SK-N-SH treated with all-trans-retinoic acid at 6 μM for 48 hours (cell line): ENCODE results near the gene SPECC1L.

ENCODE experiments used
- ATAC-seq: fragments of 200-7000 bp; cut with Tn5 transposase; 3 replicates; pipeline ENCODE4 v1.9.1; 2020; ENCODE audit warnings: mild to moderate bottlenecking, moderate library complexity
- ARNTL ChIP-seq: fragments of 450-650 bp; formaldehyde crosslinking; IDR thresholded peaks from 2 replicates; pipeline ENCODE4 v1.5.0; 2020; ENCODE audit warnings: low read depth, mild to moderate bottlenecking, moderate library complexity, borderline replicate concordance
- BACH2 ChIP-seq: fragments of 250-450 bp; sonication (Bioruptor Pico); IDR thresholded peaks from 2 replicates; pipeline ENCODE4 v1.9.0; 2021; ENCODE audit warnings: mild to moderate bottlenecking, borderline replicate concordance
- CSDC2 ChIP-seq: fragments of 250-450 bp; sonication (Bioruptor Pico); IDR thresholded peaks from 2 replicates; pipeline ENCODE4 v1.5.0; 2020; ENCODE audit warnings: mild to moderate bottlenecking, moderate library complexity
- ESRRG ChIP-seq: fragments of 250-450 bp; sonication (Bioruptor Pico); IDR thresholded peaks from 2 replicates; pipeline ENCODE4 v1.6.1; 2021; ENCODE audit warnings: mild to moderate bottlenecking
- ISL1 ChIP-seq: fragments of 250-450 bp; sonication (Bioruptor Pico); IDR thresholded peaks from 2 replicates; pipeline ENCODE4 v2.1.2; 2022; ENCODE audit warnings: mild to moderate bottlenecking, moderate library complexity
- OSR1 ChIP-seq: fragments of 250-450 bp; sonication (Bioruptor Pico); IDR thresholded peaks from 2 replicates; pipeline ENCODE4 v1.8.0; 2022; ENCODE audit warnings: moderate library complexity, mild to moderate bottlenecking, inconsistent platforms
- PPARA ChIP-seq: fragments of 250-450 bp; sonication (Bioruptor Pico); IDR thresholded peaks from 2 replicates; pipeline ENCODE4 v1.5.0; 2020; ENCODE audit warnings: mild to moderate bottlenecking, borderline replicate concordance
- RARB ChIP-seq: fragments of 250-450 bp; sonication (Bioruptor Pico); IDR thresholded peaks from 2 replicates; pipeline ENCODE4 v1.8.0; 2021; ENCODE audit warnings: mild to moderate bottlenecking, moderate library complexity
- SNAI2 ChIP-seq: fragments of 250-450 bp; sonication (Bioruptor Pico); IDR thresholded peaks from 2 replicates; pipeline ENCODE4 v1.5.0; 2020; ENCODE audit warnings: mild to moderate bottlenecking, moderate library complexity
- TCF4 ChIP-seq: fragments of 250-450 bp; sonication (Bioruptor Pico); IDR thresholded peaks from 2 replicates; pipeline ENCODE4 v1.8.0; 2021; ENCODE audit warnings: mild to moderate bottlenecking, moderate library complexity, borderline replicate concordance
- TOX ChIP-seq: fragments of 250-450 bp; sonication (Bioruptor Pico); IDR thresholded peaks from 2 replicates; pipeline ENCODE4 v1.8.0; 2021; ENCODE audit warnings: mild to moderate bottlenecking, moderate library complexity, borderline replicate concordance
- ZC3H10 ChIP-seq: fragments of 250-450 bp; sonication (Bioruptor Pico); IDR thresholded peaks from 2 replicates; pipeline ENCODE4 v1.5.1; 2021; ENCODE audit warnings: mild to moderate bottlenecking, moderate library complexity
- ZFP3 ChIP-seq: fragments of 250-450 bp; sonication (Bioruptor Pico); IDR thresholded peaks from 2 replicates; pipeline ENCODE4 v1.5.0; 2020; ENCODE audit warnings: mild to moderate bottlenecking, moderate library complexity
- ZFP30 ChIP-seq: fragments of 450-650 bp; formaldehyde crosslinking; IDR thresholded peaks from 2 replicates; pipeline ENCODE4 v1.5.0; 2022; ENCODE audit warnings: mild to moderate bottlenecking, moderate library complexity
- ZNF565 ChIP-seq: fragments of 450-650 bp; formaldehyde crosslinking; conservative IDR thresholded peaks from 2 replicates; pipeline ENCODE4 v1.5.0; 2020; ENCODE audit warnings: low read depth, mild to moderate bottlenecking, moderate library complexity
- ZNF8 ChIP-seq: fragments of 450-650 bp; formaldehyde crosslinking; IDR thresholded peaks from 2 replicates; pipeline ENCODE4 v1.5.0; 2020; ENCODE audit warnings: mild to moderate bottlenecking, moderate library complexity
- TF ChIP-seq, protein P1 (sequence below): fragments of 250-450 bp; sonication (Bioruptor Pico); IDR thresholded peaks from 2 replicates; pipeline ENCODE4 v1.5.1; 2021; ENCODE audit warnings: mild to moderate bottlenecking, moderate library complexity
- TF ChIP-seq, protein P2 (sequence below): fragments of 250-450 bp; sonication (Bioruptor Pico); IDR thresholded peaks from 2 replicates; pipeline ENCODE4 v1.5.0; 2020; ENCODE audit warnings: mild to moderate bottlenecking, moderate library complexity
- TF ChIP-seq, protein P3 (sequence below): fragments of 250-450 bp; sonication (Bioruptor Pico); IDR thresholded peaks from 2 replicates; pipeline ENCODE4 v1.8.0; 2020; ENCODE audit warnings: mild to moderate bottlenecking, moderate library complexity, borderline replicate concordance
- TF ChIP-seq, protein P4 (sequence below): fragments of 250-450 bp; sonication (Bioruptor Pico); IDR thresholded peaks from 2 replicates; pipeline ENCODE4 v1.5.1; 2020; ENCODE audit warnings: low read depth, mild to moderate bottlenecking, moderate library complexity

Gene SPECC1L

DNA sequence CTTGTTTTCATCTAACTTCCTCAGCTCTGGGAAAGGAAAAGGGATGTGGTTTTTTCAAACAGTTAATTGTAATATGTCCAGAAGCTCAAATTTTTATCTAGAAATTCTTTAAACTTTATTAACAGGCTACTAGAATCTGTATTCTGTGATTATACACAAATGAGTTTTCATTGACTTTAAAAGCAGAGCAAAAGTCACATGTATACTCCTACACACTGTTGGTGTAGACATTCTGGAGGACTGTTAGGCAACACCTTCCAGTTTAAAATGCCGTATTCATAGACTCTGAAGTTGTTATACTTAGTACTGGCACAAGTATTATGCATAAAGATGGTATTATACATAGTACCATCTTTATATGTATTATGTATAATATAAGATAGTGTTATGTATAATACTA, 64.9 kb downstream of the SPECC1L start:
- no peak for ATAC-seq

DNA sequence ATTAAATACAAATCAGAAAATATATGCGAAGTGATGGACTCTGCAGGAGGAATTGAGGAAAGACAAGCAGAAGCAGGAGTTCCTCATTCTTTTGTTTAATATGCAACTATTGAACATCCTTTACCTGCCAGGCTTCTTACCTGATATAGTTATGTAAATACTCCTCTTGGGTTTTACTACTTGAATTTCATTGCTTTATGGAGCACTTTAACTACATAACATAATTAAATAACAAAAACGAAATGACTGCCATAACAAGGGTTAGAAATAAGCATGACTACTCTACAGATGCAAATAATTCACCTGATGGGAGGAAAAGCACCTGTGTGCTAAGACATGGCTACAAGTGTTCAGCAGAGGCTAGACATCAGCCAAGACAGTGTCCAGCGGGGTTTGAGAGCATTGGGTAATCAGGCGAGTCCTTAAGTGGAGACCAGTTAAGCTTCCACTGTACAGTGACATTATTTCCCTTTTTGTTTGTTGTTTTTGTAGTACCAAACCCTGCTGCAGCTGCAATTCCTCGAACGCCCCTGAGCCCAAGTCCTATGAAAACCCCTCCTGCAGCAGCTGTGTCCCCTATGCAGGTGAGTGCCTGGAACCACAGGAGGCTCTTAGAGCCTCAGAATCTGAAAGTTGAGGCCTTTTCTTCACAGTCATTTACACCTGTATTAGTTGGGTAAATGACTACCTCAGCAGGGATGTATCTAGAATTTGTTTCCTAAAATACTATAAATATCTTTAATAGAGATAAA, 67.4 kb downstream of the SPECC1L start:
- no peak for ATAC-seq
- TF ChIP-seq ZNF565 (CRISPR knock-in tag) = no peak
- TF ChIP-seq, protein P1, sequence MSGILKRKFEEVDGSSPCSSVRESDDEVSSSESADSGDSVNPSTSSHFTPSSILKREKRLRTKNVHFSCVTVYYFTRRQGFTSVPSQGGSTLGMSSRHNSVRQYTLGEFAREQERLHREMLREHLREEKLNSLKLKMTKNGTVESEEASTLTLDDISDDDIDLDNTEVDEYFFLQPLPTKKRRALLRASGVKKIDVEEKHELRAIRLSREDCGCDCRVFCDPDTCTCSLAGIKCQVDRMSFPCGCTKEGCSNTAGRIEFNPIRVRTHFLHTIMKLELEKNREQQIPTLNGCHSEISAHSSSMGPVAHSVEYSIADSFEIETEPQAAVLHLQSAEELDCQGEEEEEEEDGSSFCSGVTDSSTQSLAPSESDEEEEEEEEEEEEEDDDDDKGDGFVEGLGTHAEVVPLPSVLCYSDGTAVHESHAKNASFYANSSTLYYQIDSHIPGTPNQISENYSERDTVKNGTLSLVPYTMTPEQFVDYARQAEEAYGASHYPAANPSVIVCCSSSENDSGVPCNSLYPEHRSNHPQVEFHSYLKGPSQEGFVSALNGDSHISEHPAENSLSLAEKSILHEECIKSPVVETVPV (CRISPR knock-in tag) = no peak
- TF ChIP-seq RARB (CRISPR knock-in tag) = no peak
- no peak for TF ChIP-seq SNAI2
- TF ChIP-seq TOX (CRISPR knock-in tag) = no peak
- TF ChIP-seq BACH2 (CRISPR knock-in tag) = no peak
- TF ChIP-seq, protein P2, sequence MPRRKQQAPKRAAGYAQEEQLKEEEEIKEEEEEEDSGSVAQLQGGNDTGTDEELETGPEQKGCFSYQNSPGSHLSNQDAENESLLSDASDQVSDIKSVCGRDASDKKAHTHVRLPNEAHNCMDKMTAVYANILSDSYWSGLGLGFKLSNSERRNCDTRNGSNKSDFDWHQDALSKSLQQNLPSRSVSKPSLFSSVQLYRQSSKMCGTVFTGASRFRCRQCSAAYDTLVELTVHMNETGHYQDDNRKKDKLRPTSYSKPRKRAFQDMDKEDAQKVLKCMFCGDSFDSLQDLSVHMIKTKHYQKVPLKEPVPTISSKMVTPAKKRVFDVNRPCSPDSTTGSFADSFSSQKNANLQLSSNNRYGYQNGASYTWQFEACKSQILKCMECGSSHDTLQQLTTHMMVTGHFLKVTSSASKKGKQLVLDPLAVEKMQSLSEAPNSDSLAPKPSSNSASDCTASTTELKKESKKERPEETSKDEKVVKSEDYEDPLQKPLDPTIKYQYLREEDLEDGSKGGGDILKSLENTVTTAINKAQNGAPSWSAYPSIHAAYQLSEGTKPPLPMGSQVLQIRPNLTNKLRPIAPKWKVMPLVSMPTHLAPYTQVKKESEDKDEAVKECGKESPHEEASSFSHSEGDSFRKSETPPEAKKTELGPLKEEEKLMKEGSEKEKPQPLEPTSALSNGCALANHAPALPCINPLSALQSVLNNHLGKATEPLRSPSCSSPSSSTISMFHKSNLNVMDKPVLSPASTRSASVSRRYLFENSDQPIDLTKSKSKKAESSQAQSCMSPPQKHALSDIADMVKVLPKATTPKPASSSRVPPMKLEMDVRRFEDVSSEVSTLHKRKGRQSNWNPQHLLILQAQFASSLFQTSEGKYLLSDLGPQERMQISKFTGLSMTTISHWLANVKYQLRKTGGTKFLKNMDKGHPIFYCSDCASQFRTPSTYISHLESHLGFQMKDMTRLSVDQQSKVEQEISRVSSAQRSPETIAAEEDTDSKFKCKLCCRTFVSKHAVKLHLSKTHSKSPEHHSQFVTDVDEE (CRISPR knock-in tag) = no peak
- TF ChIP-seq ZFP30 = no peak
- no peak for TF ChIP-seq ESRRG
- TF ChIP-seq ZNF8 = no peak
- TF ChIP-seq, protein P3, sequence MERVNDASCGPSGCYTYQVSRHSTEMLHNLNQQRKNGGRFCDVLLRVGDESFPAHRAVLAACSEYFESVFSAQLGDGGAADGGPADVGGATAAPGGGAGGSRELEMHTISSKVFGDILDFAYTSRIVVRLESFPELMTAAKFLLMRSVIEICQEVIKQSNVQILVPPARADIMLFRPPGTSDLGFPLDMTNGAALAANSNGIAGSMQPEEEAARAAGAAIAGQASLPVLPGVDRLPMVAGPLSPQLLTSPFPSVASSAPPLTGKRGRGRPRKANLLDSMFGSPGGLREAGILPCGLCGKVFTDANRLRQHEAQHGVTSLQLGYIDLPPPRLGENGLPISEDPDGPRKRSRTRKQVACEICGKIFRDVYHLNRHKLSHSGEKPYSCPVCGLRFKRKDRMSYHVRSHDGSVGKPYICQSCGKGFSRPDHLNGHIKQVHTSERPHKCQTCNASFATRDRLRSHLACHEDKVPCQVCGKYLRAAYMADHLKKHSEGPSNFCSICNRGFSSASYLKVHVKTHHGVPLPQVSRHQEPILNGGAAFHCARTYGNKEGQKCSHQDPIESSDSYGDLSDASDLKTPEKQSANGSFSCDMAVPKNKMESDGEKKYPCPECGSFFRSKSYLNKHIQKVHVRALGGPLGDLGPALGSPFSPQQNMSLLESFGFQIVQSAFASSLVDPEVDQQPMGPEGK = no peak
- TF ChIP-seq CSDC2 (CRISPR knock-in tag) = no peak
- TF ChIP-seq OSR1 (CRISPR knock-in tag) = no peak
- no peak for TF ChIP-seq PPARA (CRISPR knock-in tag)
- TF ChIP-seq ISL1 = no peak

More for the DNA sequence above, 64.9 kb downstream of the SPECC1L start:
- TF ChIP-seq OSR1 (CRISPR knock-in tag) (no peak), ESRRG (no peak), ZNF565 (CRISPR knock-in tag) (no peak), ARNTL (no peak), ISL1 (no peak), TCF4 (CRISPR knock-in tag) (no peak), BACH2 (CRISPR knock-in tag) (no peak), SNAI2 (no peak), PPARA (CRISPR knock-in tag) (no peak), ZC3H10 (CRISPR knock-in tag) (no peak), ZNF8 (no peak), ZFP3 (CRISPR knock-in tag) (no peak), RARB (CRISPR knock-in tag) (no peak), ZFP30 (no peak), TOX (CRISPR knock-in tag) (no peak)
- TF ChIP-seq, protein P4, sequence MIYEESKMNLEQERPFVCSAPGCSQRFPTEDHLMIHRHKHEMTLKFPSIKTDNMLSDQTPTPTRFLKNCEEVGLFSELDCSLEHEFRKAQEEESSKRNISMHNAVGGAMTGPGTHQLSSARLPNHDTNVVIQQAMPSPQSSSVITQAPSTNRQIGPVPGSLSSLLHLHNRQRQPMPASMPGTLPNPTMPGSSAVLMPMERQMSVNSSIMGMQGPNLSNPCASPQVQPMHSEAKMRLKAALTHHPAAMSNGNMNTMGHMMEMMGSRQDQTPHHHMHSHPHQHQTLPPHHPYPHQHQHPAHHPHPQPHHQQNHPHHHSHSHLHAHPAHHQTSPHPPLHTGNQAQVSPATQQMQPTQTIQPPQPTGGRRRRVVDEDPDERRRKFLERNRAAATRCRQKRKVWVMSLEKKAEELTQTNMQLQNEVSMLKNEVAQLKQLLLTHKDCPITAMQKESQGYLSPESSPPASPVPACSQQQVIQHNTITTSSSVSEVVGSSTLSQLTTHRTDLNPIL = no peak
- TF ChIP-seq, protein P3 = no peak
- TF ChIP-seq, protein P2 (CRISPR knock-in tag) = no peak
- TF ChIP-seq, protein P1 (CRISPR knock-in tag) = no peak
